Tibial nerve (tissue), 3 donors: ENCODE measurements around the gene KHDC1.

Experiments
- CTCF ChIP-seq, 5 experiments: fragments of 200-600 bp in 3 of 5; fragments of 450-650 bp in 2 of 5; sonication (generic) in 3 of 5; IDR thresholded peaks; one replicate each; pipeline ENCODE4 v1.5.1; 2016 to 2019; ENCODE audit warnings: antibody characterized with exemption in 5 of 5, mild to moderate bottlenecking in 3 of 5, moderate library complexity in 2 of 5
- POLR2A ChIP-seq, 2 donors: fragments of 450-650 bp; IDR thresholded peaks; one replicate each; pipeline ENCODE4 v1.6.1; 2017; ENCODE audit warnings: antibody characterized with exemption in 2 of 2, mild to moderate bottlenecking in 2 of 2, moderate library complexity in 2 of 2

GRCh38 chr6:73240730-73241129 lies 22.3 kb downstream of the KHDC1 start:
- TF ChIP-seq CTCF (IDR thresholded peaks at IDR 0.05) = no peak
- no peak for TF ChIP-seq POLR2A (IDR thresholded peaks at IDR 0.05)
